ENCODE data around the gene ARHGDIA.

The ARHGDIA gene

GRCh38 chr17:81885454-81885853 lies 14.3 kb upstream of the ARHGDIA start:
- in situ Hi-C loops (cut with MboI; ENCODE audit: low pct_unique_long_range_greater_than_20kb, low sequenced_read_pairs, unreplicated experiment) = no loop called here
- DNase-seq (ENCODE audit: low spot score) = no peak
- TF ChIP-seq, protein P1, sequence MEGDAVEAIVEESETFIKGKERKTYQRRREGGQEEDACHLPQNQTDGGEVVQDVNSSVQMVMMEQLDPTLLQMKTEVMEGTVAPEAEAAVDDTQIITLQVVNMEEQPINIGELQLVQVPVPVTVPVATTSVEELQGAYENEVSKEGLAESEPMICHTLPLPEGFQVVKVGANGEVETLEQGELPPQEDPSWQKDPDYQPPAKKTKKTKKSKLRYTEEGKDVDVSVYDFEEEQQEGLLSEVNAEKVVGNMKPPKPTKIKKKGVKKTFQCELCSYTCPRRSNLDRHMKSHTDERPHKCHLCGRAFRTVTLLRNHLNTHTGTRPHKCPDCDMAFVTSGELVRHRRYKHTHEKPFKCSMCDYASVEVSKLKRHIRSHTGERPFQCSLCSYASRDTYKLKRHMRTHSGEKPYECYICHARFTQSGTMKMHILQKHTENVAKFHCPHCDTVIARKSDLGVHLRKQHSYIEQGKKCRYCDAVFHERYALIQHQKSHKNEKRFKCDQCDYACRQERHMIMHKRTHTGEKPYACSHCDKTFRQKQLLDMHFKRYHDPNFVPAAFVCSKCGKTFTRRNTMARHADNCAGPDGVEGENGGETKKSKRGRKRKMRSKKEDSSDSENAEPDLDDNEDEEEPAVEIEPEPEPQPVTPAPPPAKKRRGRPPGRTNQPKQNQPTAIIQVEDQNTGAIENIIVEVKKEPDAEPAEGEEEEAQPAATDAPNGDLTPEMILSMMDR (IDR thresholded peaks at IDR 0.05; ENCODE audit: extremely low read depth, insufficient read depth, missing control alignments) = no peak

DNA sequence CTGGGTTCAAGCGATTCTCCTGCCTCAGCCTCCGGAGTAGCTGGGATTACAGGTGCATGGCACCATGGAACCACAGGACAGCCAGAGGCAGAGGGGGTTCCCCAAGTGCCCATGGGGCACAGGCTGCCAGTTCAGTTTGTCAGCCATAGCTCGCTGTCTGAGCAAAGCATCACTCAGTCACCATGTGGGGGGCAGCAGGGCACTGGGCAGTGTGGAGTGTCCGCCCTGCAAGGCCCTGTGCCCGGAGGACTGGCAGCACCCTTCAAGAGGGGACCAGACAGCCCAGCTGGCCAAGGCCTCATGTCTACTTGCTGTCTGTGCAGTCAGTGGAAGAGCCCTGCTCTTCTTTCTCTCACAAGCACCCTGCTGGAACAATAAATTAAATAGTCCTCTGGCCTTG lies 13.8 kb upstream of the ARHGDIA start:
- TF ChIP-seq, protein P1 (IDR thresholded peaks at IDR 0.05; ENCODE audit: extremely low read depth, insufficient read depth, missing control alignments) = no peak
- in situ Hi-C loops (cut with MboI; ENCODE audit: low pct_unique_long_range_greater_than_20kb, low sequenced_read_pairs, unreplicated experiment) = no loop called here
- DNase-seq (ENCODE audit: low spot score) = no peak

DNA sequence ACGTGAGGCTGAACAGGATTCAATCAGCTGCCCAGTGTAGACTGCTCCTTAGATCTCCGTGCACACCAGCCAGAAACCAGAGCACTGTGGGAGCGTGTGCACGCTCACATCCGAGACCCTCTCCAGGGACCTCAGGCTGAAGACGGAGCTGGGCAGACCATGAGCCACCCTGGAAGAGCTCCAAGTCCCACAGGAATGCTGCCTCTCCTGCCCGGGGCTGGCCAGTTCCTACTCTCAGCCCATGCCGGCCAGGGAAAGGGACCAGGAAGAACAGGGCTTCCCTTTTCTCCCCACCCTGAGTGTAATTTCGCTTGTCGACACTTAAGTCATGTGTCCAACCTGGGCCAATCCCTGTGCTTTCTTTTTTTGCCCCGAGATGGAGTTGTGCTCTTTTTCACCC lies 13.4 kb upstream of the ARHGDIA start:
- DNase-seq (ENCODE audit: low spot score) = no peak
- TF ChIP-seq, protein P1 (IDR thresholded peaks at IDR 0.05; ENCODE audit: extremely low read depth, insufficient read depth, missing control alignments) = no peak
- in situ Hi-C loops (cut with MboI; ENCODE audit: low pct_unique_long_range_greater_than_20kb, low sequenced_read_pairs, unreplicated experiment) = no loop called here

GRCh38 chr17:81879121-81879520 lies 8.0 kb upstream of the ARHGDIA start:
- DNase-seq (ENCODE audit: low spot score) = no peak
- TF ChIP-seq, protein P1 (IDR thresholded peaks at IDR 0.05; ENCODE audit: extremely low read depth, insufficient read depth, missing control alignments) = no peak
- in situ Hi-C loops (cut with MboI; ENCODE audit: low pct_unique_long_range_greater_than_20kb, low sequenced_read_pairs, unreplicated experiment) = no loop called here

GRCh38 chr17:81878294-81878693 lies 7.2 kb upstream of the ARHGDIA start:
- DNase-seq (ENCODE audit: low spot score) = no peak
- in situ Hi-C loops (cut with MboI; ENCODE audit: low pct_unique_long_range_greater_than_20kb, low sequenced_read_pairs, unreplicated experiment) = no loop called here
- TF ChIP-seq, protein P1 (IDR thresholded peaks at IDR 0.05; ENCODE audit: extremely low read depth, insufficient read depth, missing control alignments) = no peak

GRCh38 chr17:81877569-81877968 lies 6.4 kb upstream of the ARHGDIA start:
- in situ Hi-C loops (cut with MboI; ENCODE audit: low pct_unique_long_range_greater_than_20kb, low sequenced_read_pairs, unreplicated experiment) = no loop called here
- no peak for DNase-seq (ENCODE audit: low spot score)
- TF ChIP-seq, protein P1 (IDR thresholded peaks at IDR 0.05; ENCODE audit: extremely low read depth, insufficient read depth, missing control alignments) = no peak

Measured in GM13977 (cell line).